ENCODE measurements around the gene VSIG10L2.

Gene VSIG10L2

GRCh38 chr11:125945011-125945796, 640 bp upstream of the VSIG10L2 start:
- DNase-seq: no peak
- intact Hi-C loops (cut with DNase I): no loop called here

DNA sequence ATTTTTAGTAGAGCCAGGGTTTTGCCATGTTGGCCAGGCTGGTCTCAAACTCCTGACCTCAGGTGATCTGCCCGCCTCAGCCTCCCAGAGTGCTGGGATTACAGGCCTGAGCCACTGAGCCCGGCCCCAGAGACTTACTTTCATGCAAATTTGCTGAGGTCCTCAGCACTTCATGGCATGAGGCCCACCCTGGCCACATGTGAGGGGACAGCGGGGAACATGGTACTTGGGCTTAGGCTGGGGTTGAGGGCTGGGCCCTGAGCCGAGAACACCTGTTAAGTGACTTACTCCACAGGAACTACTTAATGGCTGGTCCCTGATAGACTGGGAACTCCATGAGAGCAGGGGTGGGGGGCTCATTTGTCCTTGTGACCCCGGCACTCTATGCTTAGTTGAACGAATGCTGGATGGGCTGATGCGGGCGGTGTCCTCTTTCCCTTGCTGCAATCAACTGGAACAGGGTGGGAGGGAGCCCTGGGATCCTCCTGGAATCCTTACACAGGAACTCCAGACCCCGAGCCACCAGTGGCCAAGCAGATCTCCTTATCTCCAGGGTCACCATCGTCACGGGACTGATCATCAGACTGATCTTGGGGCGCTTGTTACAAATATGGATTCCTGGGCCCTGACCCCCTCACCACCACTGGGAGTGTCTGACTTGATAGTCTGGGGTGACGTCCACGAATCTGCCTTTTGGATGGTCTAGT, 1.0 kb downstream of the VSIG10L2 start:
- DNase-seq: no peak
- intact Hi-C loops (cut with DNase I): no loop called here

DNA sequence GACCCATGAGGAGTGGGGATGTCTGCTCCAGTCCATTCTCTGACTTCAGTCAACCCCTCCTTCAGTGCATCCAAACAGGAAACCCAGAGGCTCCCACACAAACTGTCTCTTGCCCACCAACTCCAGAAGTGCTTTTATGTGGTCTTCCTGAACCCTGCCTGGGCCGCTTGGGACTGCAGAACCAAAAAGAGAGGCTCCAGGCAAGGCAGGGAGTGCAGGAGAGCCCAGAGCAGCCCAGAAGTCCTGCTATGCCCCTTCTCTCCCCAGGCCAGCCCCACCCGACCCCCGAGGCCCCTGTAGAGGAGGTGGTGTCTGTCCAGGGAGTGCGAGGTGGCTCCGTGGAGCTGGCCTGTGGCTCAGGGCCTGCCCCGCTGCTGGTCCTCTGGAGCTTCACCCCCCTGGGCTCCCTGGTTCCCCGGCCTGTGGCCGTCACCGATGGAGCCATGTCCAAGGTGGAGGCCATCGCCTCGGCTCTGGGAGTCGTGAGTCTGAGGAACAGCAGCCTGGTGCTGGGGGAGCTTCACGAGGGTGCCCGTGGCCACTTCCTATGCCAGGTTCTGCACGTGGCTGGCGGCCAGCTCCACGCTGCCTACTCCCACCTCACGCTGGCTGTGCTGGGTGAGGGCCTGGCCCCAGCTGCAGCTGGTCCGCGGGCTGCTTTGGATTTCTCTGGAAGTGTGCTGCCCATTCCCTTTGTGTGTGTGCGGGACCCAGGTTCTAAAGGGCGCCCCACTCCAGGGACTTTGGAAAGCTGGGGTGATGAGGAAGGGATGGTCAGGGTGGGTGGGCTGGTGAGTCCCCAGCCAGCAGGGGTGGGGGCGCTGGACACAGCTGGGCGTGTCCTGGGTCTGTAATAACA, 1.8 kb downstream of the VSIG10L2 start:
- intact Hi-C loops (cut with DNase I): no loop called here
- peak in 1 of 10 donors; percentile 70 for DNase-seq

DNA sequence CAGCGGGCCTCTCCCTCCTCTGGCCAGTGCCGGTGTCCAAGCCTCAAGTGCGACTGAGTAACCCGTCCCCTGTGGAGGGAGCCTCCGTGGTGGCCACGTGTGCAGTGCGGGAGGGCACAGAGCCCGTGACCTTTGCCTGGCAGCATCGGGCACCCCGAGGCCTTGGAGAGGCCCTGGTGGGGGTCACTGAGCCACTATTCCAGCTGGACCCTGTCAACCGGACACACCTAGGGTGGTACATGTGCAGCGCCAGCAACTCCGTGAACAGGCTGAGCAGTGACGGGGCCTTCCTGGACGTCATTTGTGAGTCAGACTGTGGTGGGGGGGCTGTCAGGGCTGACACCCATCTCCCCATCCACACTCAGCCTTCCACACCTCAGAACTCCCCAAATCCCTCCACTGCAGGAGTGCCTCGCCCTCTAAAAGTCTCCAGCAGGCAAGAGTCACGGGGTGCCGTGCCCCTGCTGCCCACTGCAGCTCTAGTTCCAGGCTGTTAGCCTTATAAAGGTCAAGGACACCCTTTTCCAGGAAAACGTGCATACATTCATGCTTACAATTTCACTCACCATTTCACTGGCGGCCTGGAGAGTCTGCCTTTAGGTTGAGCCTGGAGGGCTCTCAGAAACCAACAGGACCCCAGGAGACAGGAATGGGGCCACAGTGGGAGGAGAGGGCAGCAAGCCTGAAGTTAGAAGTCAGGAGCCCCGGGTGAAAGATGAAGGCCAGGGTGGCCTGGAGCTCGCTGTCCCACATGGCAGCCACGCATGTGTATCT, 2.6 kb downstream of the VSIG10L2 start:
- intact Hi-C loops (cut with DNase I): no loop called here

DNA sequence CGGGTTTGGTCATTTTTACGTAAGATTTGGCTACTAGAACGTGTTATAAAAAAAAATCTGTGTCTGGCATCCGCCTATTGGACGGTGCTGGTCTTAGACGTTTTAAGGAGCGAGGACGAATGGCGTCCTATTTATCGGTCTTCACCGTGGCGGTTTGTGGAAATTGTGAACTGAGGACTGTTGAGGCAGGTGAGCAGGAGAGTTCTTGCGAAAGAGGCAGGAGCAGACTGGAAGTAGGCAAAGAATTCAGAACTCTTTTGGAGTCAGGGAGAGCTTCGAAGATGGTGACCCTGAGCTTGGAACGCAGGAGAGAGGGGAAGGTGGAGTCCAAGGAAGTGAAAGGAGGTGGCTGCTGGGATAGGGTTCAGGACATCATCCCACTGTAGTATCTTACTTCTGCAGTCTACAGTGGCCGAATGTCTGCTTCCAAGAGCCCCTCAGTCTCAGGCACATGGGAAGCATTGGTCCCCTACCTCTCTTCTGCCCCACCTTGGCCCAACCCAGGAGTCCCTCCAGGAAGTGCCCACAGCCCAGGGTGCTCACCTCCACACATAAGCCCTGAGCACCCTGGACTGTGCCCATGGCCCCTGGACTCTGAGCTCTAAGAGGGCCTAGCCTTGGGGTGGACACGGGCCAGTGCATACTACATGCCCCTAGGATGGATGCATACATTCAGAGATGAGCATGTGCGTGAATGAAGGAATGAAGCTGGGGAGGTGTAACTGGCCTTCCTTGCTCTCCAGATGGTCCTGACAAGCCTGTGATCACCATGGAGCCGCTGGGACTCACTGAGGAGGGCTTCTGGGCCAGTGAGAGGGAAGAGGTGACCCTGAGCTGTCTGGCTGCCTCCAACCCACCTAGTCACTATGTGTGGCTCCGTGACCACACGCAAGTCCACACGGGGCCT, 3.7 kb downstream of the VSIG10L2 start:
- intact Hi-C loops (cut with DNase I): no loop called here
- DNase-seq: peak in 2 of 10 donors; percentile 59 to 70

More for the DNA sequence above, 2.6 kb downstream of the VSIG10L2 start:
- DNase-seq: peak in 1 of 10 donors; percentile 75

GRCh38 chr11:125950178-125950490, 4.3 kb downstream of the VSIG10L2 start:
- intact Hi-C loops (cut with DNase I): no loop called here
- peak in 2 of 10 donors; percentile 51 to 69 for DNase-seq

DNA sequence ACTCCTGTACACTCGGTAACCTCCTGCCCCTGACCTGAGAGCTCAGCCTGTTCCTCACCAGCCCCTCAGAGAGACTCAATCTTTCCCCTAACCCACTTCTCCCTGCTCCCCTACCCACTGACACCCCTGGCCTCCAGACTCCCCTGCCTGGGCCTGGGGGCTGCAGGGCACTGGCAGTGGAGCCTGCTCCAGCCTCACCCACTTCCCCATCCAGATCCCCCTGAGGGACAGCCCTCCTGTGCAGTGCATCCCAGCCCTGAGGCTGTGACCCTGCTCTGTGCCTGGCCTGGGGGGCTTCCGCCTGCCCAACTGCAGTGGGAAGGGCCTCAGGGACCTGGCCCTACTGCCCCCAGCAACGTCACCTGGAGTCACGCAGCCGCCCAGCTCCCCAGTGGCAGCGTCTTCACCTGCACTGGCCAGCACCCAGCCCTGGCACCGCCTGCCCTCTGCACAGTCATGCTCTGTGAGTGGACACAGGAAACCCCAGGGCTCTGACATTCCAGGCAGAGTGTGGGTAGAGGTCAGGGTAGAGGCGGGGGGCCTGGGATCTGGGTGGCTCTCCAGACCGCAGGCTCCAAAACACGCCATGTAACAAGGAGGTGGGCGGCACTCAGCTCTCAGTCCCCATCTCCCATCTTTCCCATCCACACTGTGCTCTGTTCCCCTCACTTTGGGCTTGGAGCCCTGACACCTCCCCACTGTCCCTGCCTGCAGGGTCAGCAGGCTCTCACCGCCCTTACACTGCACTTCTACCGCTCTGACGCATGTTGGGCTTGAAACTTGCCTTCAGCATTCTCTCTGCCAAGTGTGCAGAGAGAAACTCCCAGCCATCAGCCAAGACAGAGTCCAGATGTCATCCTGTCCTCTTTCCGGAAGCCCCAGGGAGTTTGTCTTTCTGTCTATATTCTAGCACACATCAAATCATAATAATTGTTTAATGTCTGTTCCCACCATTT, 5.1 kb downstream of the VSIG10L2 start:
- intact Hi-C loops (cut with DNase I): no loop called here
- peak in 2 of 10 donors; percentile 45 to 69 for DNase-seq

GRCh38 chr11:125951731-125952130, 5.9 kb downstream of the VSIG10L2 start:
- peak in 2 of 10 donors; percentile 70 to 75 for DNase-seq
- intact Hi-C loops (cut with DNase I): no loop called here

DNA sequence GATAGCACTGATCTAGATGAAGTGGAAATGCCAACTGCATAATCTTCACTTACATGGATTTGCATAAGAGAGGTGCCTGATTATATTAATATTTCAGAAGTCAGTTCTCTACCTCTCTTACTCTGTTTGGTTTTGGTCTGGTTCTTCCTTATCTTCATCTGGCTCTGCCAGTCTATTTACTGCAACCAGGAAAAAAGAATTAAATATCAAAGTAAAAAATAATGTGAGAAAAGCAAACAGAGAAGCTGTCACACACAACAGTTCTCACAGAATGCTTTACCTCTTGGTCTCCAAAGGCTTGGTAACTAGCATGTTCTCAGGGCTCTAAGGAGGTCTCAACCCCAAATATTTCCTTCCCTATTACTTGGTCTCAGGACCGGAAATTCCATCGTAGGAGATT, 6.7 kb downstream of the VSIG10L2 start:
- no peak for DNase-seq
- intact Hi-C loops (cut with DNase I): no loop called here

DNA sequence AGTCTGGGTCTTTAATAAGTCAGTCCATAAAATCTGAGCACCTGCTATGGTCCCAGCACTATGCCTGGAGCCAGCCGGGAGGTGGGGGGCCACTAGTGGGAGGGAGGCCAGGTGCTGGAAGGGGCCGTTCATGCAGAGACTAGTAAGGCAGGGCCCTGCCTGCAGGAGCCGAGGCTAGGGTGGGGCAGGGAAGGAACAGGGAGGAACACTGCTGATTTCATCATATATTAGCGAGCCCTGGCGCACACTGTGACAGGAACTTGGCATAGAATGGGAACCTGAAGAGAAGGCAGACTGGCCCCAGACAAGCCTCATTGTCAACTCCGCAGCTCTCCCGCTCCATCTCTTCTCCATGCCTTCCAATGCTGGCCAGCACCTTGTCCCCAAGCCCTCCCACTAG, 7.1 kb downstream of the VSIG10L2 start:
- intact Hi-C loops (cut with DNase I): no loop called here
- DNase-seq: peak in 1 of 10 donors; percentile 74

DNA sequence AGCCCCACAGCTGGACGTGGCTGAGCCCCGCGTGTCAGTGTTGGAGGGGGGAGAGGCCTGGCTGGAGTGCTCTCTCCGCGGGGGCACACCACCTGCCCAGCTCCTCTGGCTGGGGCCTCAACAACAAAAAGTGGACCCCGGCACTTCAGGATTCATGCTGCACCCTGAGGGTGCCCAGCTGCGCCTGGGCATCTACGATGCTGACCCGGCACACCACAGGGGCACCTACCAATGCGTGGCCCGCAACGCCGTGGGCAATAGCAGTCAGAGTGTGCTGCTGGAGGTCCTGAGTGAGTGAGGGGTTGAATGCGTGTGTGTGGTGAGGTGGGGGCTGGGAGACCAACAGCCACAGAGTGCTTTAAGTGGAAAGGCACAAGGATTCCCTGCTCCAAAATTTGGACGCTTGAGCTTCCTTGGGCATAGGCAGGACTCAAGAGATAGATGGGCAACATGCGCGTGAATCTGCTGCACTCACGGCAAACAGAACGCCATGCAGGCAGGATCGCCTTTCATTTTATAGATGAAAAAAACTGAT, 7.6 kb downstream of the VSIG10L2 start:
- peak in 1 of 10 donors; percentile 47 for DNase-seq
- intact Hi-C loops (cut with DNase I): no loop called here

DNA sequence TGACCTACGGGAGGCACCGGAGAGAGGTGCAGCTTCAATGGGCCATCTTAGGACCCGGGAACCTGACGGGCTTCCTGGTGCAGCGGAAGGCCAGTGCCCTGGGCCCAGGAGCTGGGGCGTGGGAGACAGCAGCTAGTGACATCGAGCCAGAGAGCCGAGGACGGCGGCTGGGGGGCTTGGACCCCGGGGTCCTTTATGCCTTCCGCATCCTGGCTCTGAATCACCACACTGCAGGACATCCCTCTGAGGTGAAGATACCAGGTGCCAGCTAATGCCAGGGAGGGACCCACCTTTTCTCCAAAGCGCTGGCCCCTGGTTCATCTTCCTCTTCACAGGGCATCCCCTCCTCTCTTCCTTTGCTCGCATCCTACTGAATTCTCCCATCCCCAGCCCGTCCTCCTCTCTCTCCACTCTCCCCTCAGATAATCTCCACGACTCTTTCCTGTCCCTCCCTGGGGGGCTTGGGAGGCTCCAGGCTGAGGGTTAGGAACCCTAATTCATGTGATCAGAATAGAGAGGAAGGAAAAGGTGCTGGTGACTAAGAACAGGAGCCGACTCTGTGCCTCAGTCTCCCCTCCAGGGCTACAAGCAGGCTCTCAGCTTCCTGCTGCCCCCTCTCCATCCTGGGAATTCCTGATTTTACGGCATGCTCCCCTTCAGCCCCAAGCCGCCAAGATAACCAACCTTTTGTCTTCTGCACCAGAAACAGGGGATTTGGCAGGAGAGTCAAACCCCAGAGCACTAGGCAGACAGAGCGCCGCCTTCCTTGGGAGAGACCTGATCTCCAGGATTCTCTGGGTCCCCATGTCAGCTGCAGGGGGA, 8.5 kb downstream of the VSIG10L2 start:
- intact Hi-C loops (cut with DNase I): no loop called here
- DNase-seq: peak in 1 of 10 donors; percentile 76

DNA sequence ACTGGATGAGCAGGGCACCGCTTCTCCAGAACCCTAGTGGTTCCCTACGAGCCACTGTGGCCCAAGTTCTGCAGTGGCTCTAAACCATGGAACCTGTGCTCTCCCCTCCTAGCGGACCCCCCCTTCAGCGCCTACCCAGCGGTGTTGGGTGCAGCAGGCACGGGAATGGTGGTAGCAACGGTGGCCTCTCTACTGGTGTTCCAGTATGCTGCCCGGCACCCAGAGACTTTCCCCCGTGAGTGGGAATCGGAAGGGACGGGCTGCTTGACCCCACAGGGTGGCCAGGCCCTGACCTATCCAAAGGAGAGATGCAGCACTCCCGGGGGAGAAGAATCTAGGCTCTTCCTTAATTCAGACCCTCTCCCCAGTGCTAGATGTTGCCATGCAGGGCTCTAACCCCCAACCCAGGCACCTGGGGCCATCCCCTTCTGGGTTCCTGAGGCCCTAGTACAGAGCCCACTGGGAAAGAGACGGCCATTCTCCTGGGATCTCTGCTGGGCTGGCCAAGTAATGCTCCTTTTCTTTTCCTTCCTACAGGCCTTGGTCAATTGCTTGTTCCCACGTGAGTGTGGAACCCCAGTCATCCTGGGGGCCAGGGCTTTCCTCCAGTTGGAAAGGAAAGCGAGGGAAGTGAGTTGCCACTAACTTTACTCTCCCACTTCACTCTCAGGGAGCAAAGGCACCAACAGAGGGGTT, 9.2 kb downstream of the VSIG10L2 start:
- intact Hi-C loops (cut with DNase I): no loop called here
- peak in 1 of 10 donors; percentile 47 for DNase-seq

DNA sequence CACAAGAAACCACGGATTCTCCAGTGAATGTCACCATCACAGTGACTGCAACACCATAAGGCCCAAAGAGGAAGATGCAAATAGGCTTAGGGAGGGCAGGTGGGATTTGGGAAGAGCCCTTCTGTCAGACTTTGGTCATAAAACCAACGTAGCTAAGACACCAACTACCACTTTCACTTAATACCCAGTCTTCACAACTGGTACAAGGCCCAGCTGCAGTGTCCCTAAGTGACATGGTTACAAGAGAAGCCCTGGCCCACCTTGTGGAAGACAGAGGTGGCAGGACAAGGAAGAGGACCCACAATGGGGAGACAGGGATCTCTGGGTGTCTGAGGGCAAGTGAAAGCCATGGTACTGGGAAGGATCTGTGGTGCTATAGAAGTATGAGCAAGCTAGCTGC, 10.0 kb downstream of the VSIG10L2 start:
- intact Hi-C loops (cut with DNase I): no loop called here

GRCh38 chr11:125956391-125957134, 10.7 kb downstream of the VSIG10L2 start:
- peak; percentile 12 to 95 (median 50) for DNase-seq
- intact Hi-C loops (cut with DNase I): no loop called here

More for the DNA sequence above, 10.0 kb downstream of the VSIG10L2 start:
- DNase-seq: peak in 1 of 10 donors; percentile 19
